ENCODE measurements around the gene SLC6A3.
A peak's percentile ranks its signal among the peaks of the same experiment; 100 is the strongest.

SLC6A3 gene

DNA sequence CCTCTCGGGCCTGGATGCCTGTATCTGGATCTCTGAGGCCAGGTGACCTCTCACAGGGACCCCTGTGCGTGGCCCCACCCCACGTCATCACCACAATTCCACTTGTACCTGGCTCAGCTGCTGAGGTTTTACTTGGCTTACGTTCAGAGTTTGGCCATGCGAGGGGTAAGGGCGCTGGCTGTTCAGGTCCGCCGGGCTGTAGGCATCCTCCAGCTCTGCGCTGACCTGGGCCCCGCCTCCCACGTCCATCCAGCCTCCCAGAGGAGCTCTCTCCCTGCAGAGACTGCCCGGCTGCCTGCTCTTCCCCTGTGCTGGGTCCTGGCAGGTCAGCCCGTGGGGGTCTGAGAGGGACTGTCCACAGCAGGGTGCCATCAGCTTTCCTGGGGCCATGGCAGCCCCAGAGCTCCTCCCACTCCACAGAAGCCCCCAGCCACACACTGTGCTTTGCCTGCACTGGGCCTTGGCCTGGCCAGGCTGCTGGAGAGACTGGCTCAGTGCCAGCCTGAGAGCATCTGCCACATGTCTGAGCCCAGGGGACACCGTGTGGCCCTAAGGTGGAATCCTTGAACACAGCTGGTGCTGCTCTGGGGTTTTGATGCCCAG is 43.6 kb downstream of the SLC6A3 start:
- CTCF ChIA-PET: interaction anchor here (0.5 to 0.6 kb wide), 2 partner anchors 11 to 78 kb away, joined by 3 to 4 read pairs; no protein-coding TSS in a partner anchor
- POLR2A ChIA-PET: no interaction called here
- no peak for DNase-seq (ENCODE audit: extremely low spot score)
- TF ChIP-seq PKNOX1 (IDR thresholded peaks at IDR 0.05) (no peak), ELF4 (IDR thresholded peaks at IDR 0.05) (no peak), ARNT (IDR thresholded peaks at IDR 0.05) (no peak), CTBP1 (IDR thresholded peaks at IDR 0.05; ENCODE audit: borderline replicate concordance) (no peak), ZNF384 (IDR thresholded peaks at IDR 0.05) (no peak), BHLHE40 (IDR thresholded peaks at IDR 0.05; ENCODE audit: borderline replicate concordance) (no peak), L3MBTL2 (conservative IDR thresholded peaks at IDR 0.05) (no peak), FOXA1 (IDR thresholded peaks at IDR 0.05) (no peak), SP1 (IDR thresholded peaks at IDR 0.05) (no peak), FOXK2 (IDR thresholded peaks at IDR 0.05) (no peak), SUZ12 (IDR thresholded peaks at IDR 0.05) (no peak), NFRKB (IDR thresholded peaks at IDR 0.05) (no peak), HDGF (IDR thresholded peaks at IDR 0.05; ENCODE audit: borderline replicate concordance) (no peak), FOXM1 (IDR thresholded peaks at IDR 0.05; ENCODE audit: borderline replicate concordance) (no peak)

DNA sequence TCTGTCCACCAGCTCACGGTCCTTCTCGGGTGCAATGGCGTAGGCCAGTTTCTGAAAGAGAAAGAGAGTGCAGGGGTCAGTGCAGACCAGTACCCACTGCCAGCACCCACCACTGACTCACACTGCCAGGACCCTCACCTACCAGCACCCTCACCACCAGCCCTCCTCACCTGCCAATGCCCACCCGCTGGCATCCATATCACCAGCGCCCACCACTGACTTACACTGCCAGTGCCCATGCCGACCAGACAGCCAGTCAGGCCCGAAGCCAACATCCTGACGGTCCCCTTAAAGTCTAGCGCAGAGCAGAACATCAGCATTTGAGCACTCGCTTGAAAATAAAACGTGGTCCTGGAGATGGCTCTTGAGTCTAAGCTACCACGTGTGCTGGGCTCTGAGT is 44.3 kb downstream of the SLC6A3 start:
- TF ChIP-seq NFRKB (IDR thresholded peaks at IDR 0.05) (no peak), FOXK2 (IDR thresholded peaks at IDR 0.05) (no peak), ARNT (IDR thresholded peaks at IDR 0.05) (no peak)
- CTCF ChIA-PET: no interaction called here
- POLR2A ChIA-PET: no interaction called here
- no peak for DNase-seq (ENCODE audit: extremely low spot score)

DNA sequence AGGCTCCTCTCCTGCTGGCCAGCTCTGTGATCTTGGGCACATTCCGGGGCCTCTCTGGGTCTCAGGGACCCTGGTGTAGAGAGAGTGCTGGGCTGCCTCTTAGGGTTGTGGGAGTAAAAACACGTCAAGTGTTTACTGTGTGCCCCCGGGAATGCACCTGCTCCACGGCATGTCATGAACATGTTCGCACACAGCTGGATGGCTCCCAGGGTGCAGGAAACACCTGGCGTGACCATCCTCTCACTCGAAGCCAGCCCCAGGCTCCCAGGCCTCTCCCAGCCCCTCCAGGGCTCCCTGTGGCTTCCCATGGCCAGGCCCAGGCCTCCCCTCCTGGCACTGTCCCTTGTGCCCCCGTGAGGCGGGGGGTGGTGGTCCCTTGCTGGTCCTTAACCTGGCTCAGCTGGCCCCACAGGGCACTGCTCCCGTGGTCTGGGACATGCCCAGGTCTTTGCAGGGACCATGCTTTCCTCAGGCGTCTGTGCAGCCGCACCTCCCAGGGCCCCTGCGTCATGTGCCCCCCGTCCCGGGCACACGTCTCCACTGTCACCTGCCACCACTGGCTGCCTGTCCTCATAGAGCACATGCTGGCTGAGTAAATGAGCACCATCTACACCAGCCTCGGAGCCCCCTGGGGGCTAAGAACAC is 44.9 kb downstream of the SLC6A3 start:
- DNase-seq (ENCODE audit: extremely low spot score): no peak
- no peak for TF ChIP-seq L3MBTL2 (conservative IDR thresholded peaks at IDR 0.05)
- POLR2A ChIA-PET: interaction anchor here (1.4 kb wide), 1 partner anchor 15 kb away, joined by 5 read pairs; no protein-coding TSS in a partner anchor
- CTCF ChIA-PET: interaction anchor here (0.8 kb wide), 1 partner anchor 233 kb away, joined by 3 read pairs; no protein-coding TSS in a partner anchor

- DNase-seq (ENCODE audit: extremely low spot score): peak; percentile 33
- no peak for TF ChIP-seq NFRKB (IDR thresholded peaks at IDR 0.05)
- no peak for TF ChIP-seq FOXM1 (IDR thresholded peaks at IDR 0.05; ENCODE audit: borderline replicate concordance)
- no peak for TF ChIP-seq LEF1 (IDR thresholded peaks at IDR 0.05; ENCODE audit: borderline replicate concordance)
- TF ChIP-seq BHLHE40 (IDR thresholded peaks at IDR 0.05; ENCODE audit: borderline replicate concordance): no peak
- no peak for TF ChIP-seq FOXA1 (IDR thresholded peaks at IDR 0.05)
- no peak for TF ChIP-seq CTBP1 (IDR thresholded peaks at IDR 0.05; ENCODE audit: borderline replicate concordance)
- no peak for TF ChIP-seq L3MBTL2 (conservative IDR thresholded peaks at IDR 0.05)
- no peak for TF ChIP-seq ELF4 (IDR thresholded peaks at IDR 0.05)
- TF ChIP-seq SP1 (IDR thresholded peaks at IDR 0.05): no peak
- no peak for TF ChIP-seq PKNOX1 (IDR thresholded peaks at IDR 0.05)
- no peak for TF ChIP-seq ZNF384 (IDR thresholded peaks at IDR 0.05)
- no peak for TF ChIP-seq FOXK2 (IDR thresholded peaks at IDR 0.05)
- TF ChIP-seq TARDBP (IDR thresholded peaks at IDR 0.05): no peak
- CTCF ChIA-PET: interaction anchor here (0.8 kb wide), 1 partner anchor 232 kb away, joined by 3 read pairs; no protein-coding TSS in a partner anchor
- POLR2A ChIA-PET: interaction anchor here (1.4 kb wide), 1 partner anchor 14 kb away, joined by 5 read pairs; no protein-coding TSS in a partner anchor
These were observed 45.5 kb downstream of the SLC6A3 start for GRCh38 chr5:1399737-1400136.

DNA sequence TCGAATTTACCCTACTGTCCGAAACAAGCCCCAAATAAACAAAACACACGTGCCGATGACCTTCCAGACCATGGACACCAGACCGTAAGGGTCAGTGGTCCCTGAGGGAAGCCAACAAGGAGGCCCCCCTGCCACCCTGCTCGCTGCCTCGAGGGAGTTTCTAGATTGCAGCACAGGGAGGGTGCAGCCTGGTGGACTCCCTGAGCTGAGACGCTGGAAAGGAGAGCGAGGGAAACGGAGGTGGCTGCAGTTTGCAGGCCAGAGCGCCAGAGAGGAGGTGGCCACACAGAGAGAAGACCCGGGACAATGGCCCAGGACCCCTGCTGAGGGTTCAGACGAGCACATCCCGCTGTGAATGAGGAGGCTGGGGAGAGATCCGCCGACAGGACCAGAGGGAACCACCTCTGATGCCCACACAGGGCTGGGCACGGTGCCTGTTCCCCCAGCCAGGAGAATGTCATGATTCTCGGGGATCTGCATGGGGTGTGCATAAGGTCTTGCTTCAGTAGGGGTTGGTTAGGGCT is 48.9 kb downstream of the SLC6A3 start:
- POLR2A ChIA-PET: no interaction called here
- DNase-seq (ENCODE audit: extremely low spot score): no peak
- TF ChIP-seq TARDBP (IDR thresholded peaks at IDR 0.05) (no peak), CTBP1 (IDR thresholded peaks at IDR 0.05; ENCODE audit: borderline replicate concordance) (no peak), SP1 (IDR thresholded peaks at IDR 0.05) (no peak), NFRKB (IDR thresholded peaks at IDR 0.05) (no peak), LEF1 (IDR thresholded peaks at IDR 0.05; ENCODE audit: borderline replicate concordance) (no peak), L3MBTL2 (conservative IDR thresholded peaks at IDR 0.05) (no peak), BHLHE40 (IDR thresholded peaks at IDR 0.05; ENCODE audit: borderline replicate concordance) (no peak)
- CTCF ChIA-PET: no interaction called here

DNA sequence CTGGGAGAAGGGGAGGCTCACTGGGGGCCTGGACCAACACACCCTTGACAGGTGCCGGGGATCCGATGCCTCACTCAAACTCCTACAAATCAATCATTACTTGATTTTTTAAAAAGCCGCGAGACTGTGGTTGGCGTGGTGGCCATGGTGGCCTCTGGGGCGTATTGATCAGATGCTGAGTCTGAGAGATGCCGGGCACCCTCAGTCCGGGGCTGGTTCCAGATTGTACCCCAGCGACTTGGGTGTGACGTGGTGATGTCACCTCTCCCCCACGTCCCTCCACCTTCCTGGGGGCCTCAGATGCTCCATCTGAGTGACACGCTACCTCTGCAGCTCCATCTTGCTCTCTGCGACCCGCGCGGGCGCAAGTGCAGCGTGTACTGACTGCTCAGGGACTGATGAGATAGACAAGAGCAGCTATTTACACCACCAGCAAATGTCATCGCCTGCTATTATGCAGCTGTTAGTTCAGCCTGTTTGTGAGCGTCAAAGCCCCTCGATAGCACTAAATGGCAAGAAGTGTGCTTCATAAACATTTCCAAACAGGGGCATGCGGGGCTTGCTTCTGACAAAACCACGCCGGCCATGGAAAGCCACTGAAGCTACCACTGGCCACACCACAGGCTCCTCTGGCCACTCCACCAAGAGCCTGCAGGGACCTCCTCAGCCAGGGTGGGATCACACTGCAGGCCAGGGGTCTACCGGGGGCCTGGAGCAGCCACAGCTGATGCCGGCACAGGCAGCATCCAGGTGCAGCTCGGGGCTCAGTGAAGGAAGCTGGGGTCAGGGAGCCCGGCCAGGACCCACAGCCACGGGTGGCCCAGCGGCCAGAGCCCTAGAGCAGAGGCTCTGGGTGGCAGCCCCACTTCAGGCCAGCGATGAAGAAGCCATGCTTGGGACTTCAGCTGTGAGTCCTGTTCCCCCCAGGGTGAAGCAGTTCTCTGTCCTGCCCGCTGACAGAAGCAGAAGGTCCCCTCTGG is 50.1 kb downstream of the SLC6A3 start:
- POLR2A ChIA-PET: no interaction called here
- CTCF ChIA-PET: no interaction called here
- no peak for DNase-seq (ENCODE audit: extremely low spot score)
- TF ChIP-seq ZNF384 (IDR thresholded peaks at IDR 0.05): no peak
- TF ChIP-seq BHLHE40 (IDR thresholded peaks at IDR 0.05; ENCODE audit: borderline replicate concordance): no peak
- no peak for TF ChIP-seq ELF4 (IDR thresholded peaks at IDR 0.05)
- no peak for TF ChIP-seq FOXM1 (IDR thresholded peaks at IDR 0.05; ENCODE audit: borderline replicate concordance)
- TF ChIP-seq FOXA1 (IDR thresholded peaks at IDR 0.05): no peak
- no peak for TF ChIP-seq PKNOX1 (IDR thresholded peaks at IDR 0.05)
- no peak for TF ChIP-seq SP1 (IDR thresholded peaks at IDR 0.05)
- TF ChIP-seq HDGF (IDR thresholded peaks at IDR 0.05; ENCODE audit: borderline replicate concordance): no peak
- no peak for TF ChIP-seq CTBP1 (IDR thresholded peaks at IDR 0.05; ENCODE audit: borderline replicate concordance)

Data from HEK293T (cell line).